Stimulated activated CD4-positive, alpha-beta T cell treated with anti-CD3 and anti-CD28 coated beads, Interleukin-1b, Interleukin-23, amount 100 ng/mL, for 48 hours (primary cell): Measurements from ENCODE around the gene B4GALT3.

Experiments
- DNase-seq: peaks from one replicate; pipeline ENCODE4 v3.0.0-alpha.2; 2020

The B4GALT3 gene

DNA sequence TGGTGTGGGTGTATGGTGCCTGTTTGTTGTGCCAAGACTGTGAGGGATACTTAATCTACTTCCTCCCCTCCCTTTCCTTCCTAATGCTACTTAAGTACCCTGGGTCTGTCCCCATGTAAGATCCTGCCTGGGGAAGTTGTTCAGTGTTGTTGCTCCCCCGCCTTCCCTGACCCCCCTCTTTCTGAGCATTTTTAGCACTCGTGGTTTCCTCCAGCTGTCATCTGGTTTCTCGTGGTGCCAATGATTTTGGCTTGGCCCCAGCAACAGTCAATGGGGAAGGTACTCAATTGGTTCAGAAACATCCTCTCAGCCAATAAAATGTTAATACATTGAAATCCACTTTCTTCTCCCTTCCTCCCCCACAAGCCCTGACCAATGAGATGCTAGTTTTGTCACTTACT, 8.0 kb upstream of the B4GALT3 start:
- DNase-seq: peak; percentile 76

DNA sequence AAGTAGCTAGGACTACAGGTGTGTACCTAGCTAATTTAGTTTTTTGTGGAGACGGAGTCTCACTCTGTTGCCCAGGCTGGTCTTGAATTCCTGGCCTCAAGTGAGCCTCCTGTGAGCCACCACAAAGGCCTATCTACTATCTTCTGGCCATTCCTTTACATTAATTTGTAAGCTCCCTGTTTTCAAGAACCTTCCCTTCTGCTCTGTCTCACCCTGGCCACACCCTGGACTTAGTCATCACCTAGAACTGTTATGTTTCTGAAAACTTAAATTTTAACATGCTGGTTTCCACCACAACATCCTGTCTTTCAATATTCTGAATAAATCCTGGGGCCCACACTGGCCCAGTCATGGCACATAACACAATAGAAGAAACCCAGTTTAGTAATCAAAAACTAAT, 4.9 kb upstream of the B4GALT3 start:
- peak; percentile 74 for DNase-seq

DNA sequence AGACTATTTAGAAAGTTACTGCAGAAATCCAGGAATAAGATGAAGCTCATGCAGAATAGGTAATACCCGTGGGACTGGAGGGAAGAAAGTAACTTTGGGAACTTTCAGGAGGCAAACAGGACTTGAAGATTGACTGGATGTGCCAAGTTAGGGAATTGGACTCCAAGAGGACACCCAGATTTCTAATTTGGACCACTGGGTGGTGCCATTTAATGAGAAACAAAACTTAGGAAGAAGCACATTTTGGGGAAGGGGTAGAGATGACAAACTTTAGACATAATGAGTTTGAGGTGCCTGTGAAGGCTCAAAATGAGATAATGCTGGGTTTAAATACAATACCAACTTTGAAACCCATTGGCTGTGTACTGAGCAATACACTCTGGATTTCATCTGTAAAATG, 3.3 kb upstream of the B4GALT3 start:
- DNase-seq: no peak

DNA sequence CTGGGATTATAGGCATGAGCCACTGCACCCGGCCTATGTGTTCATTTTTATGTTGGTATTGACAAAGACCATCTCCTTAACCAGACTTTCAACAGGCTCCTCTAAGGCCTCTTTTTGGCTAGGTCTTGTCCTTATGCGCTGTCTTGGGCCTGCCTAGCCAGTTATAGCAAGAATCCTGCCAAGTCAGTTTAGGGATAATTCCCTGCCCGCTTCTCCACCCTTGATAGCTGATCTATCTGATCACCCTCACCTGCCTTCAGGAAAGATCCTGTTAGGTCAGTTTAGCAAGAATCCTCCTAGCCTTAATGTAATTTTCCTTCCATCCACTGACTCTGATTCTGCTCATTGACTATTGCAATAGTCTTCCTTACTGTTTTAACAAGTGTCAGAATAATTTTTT, 2.4 kb upstream of the B4GALT3 start:
- DNase-seq: no peak

DNA sequence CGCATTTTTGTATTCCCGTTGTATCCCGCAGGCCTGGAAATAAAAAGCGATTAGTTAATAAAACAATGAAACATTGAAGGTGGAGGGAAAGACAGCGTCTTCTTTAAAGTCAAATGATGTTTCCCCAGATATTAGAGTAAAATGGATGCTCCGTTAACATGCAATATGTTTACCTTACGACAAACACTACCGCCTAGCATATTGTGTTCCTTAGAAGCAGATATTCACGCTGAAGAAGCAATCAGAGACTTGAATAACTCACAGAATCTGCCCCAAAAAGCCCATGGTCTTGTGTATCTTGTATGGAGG, 583 bp upstream of the B4GALT3 start:
- DNase-seq: no peak

DNA sequence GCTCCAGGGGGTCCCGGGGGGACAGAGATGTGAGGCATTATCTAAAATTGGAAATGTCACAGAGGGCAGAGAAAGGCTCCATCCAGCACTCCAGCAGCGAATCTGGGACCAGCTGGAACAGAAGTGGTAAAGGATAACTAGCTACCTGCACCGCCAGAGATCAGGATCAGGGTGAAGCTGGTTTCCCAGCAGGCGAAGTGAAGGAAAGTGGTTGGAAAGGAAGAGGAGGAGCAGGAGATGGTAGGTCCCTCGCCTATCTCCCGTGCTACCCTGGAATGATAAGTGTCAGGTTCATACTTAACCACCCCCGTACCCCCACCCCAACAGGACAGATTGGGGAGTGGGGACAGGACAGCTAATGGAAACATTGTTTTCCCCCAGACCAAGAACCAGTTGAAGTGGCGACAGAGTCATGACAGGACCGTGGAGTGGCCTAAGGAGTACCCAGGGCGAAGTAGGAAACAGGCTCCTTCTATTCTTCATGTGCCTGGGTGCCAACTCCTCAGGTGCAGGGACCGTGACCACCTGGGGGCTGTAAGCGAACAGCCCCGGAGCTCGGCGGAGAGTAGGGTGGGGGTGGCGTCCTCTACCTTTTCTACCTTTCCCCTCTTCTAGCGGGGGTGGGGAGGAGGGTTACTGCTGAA, 717 bp downstream of the B4GALT3 start:
- DNase-seq: no peak

DNA sequence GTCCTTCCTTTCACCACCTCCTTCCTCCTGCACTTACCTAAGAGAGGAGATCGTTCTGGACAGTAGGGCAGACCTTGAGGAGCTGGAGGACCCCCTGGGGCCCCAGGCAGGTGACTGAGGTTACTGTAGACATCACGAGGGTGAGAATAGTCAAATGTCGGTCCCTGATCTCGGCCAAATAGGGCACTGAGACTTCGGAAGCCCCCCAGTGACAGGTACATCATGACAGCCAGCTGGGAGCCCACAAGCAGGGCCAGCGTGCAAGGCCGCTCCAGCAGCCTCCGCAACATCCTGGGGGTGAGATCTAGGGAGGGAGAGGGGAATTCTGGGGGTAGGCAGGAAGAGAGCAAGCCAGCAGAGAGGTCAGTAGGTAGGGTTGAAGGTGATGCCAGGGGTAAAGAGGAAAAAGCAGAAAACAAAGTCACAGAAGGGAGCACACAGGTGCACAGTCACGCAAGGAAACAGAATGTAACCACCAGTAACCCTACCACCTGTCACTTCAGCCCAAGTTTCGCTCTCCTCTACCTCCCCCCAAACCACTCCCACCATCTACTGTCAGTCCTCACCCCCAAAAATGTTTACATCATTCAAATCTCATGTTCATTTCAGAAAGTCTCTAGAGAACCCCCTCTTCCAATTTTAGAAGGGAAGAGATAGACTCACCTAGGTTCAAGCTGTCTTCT, 1.4 kb downstream of the B4GALT3 start:
- no peak for DNase-seq

DNA sequence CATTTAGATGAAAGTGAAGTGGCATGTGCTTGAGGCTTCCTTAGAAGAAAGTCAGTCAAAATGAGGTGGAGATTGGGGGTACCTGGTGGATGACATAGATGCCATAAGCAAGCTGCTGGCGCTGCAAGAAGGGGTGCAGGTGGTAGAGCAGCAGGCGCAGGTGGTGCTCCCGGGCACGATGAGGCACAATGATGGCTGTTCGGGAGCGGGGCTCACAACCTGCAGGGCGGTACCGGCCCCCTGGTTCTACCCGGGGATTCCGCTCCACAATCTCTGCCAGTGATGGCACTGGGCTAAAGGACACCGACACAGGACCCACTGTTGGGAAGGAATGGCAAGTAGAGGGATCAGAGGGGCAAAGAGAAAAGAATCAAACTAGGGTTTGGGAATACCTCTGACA, 2.4 kb downstream of the B4GALT3 start:
- DNase-seq: no peak

DNA sequence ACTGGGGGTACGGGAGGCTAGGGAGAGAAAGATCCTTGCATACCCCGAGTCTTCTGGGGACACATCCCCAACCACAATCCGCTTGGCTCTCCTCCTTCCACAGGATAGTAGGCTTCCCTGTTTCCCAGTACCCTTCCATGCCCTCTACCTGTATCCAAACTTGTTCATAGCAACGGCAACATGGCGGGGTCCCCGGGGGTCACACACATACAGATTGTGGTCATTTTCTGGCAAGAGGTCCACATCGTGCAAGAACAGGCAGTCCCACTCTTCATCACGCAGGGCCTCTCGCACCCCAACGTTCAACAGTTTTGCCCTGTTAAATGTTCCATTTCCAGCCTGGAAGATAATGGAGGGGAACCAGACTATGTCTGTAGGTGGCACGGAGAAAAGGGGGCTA, 3.6 kb downstream of the B4GALT3 start:
- DNase-seq: no peak

DNA sequence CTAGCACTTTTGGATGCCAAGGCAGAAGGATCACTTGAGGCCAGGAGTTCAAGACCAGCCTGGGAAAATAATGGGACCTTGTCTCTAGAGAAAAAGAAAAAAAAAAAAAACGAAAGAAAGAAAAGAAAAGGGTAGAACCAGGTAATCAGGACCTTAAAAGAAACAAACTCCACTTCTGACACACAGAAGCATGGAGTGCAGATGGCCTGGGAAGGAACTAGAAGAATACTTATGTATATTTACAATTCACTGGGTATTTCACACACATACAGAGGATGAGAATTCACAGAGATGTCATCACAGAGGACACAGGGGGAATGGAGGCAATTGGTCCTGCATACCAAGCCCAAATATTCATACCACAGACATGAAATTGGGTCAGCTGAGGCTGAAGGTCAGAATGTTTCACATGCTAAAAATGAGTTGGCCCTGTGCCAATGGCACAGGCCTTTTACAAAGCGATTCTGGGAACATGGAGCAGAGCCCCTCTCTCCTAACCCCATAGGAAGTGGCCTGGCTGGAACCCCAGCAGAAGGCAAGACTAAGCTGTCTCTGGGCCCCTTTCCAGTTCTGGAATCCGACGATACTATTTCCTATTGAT, 4.4 kb downstream of the B4GALT3 start:
- DNase-seq: no peak

DNA sequence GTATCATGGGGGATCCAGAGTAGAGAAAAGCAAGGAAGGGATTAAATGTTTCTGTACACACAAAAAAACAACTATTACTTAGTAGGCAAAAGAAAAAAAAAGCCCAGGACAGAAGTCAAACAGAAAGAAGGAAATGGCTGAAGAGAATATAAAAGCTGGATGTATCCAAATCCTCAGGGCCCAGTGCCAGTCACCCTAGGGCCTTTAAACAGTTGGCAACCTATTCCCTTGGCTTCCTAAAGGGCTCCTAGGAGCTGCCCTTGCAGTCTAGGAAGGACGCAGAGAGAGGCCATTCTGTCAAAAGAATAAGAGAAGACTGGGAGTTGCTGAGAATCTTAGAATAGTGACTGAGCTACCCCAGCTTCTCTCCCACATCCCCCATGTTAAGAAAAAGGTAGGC, 5.0 kb downstream of the B4GALT3 start:
- no peak for DNase-seq

DNA sequence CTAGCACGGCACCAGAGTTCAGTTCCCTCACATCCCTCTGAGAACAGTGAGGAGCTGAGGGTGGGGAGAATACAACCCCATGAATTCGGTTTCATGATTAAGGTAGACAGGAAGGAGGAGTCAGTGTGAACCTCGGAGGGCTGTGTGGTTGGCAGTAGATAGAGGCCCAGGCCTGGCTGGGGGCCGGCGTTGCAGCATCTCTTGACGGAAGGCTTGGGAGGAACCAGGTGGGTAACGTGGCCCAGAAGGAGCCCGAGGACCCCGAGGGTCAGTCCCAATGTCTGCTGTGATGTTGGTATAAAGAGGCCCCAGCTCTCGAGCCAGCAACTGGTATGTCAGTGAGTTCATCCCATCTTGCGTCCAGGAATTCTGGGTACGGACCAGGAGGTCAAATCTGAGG, 5.6 kb downstream of the B4GALT3 start:
- DNase-seq: no peak

DNA sequence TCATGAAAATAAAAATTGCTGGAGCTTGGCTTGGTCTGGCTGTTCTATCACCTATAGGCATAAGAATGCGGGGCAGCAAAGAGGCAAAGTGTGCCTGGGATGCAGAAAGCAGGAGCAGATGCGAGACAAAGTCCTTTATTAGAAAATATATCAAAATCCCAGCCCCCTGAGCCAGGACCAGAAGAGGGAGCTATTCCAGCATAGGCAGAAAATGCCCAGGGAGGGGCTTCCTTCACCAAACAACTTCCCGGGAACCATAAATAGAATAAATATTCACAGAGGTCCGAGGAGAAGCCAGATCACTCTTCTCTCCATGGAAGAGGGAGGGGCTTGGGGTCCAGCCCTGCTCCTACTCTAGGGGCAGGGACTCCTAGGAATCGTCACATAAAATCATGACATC, 6.1 kb downstream of the B4GALT3 start:
- no peak for DNase-seq

DNA sequence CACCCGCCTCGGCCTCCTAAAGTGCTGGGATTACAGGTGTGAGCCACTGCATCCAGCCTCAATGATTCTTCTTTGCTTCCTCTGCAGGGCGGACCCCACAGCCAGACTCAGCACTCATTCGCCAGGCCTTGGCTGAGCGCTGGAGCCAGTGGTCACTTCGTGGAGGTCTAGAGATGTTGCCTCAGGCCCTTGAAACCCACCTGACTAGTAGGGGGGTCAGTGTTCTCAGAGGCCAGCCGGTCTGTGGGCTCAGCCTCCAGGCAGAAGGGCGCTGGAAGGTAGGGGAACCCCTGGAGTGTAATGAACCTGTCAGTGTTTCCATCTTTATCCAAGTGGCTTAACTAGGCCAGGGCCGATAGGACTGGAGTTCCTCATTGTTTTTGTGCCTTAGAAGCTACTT, 8.4 kb downstream of the B4GALT3 start:
- DNase-seq: no peak

DNA sequence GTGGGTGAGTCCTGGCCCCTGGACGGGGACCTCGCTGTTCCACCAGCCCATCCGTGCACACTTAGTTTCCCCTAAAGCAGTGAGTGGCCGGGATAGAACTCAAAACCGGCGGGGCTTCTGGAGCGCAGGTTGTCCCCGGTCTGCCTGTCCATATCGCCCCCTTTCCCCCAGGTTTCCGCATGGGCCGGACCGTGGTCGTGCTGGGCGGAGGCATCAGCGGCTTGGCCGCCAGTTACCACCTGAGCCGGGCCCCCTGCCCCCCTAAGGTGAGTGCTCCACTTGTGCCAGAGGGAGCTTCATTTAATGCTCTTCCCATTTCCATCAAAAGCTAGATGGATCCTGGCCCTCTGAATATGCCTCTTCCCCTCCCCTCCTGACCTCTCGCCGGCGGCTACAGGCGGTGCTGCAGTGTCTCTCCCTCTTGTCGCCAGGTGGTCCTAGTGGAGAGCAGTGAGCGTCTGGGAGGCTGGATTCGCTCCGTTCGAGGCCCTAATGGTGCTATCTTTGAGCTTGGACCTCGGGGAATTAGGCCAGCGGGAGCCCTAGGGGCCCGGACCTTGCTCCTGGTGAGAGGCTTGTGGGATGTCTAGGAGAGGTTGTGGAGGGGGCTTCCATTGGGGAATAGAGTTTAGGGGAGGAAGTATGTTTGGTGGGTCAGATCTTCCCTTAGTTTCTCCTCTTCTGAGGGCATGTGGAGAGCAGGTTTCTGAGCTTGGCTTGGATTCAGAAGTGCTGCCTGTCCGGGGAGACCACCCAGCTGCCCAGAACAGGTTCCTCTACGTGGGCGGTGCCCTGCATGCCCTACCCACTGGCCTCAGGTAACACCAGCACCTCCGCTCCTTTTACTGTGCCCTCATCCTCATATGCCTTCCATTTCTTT, 10.4 kb downstream of the B4GALT3 start:
- no peak for DNase-seq

DNA sequence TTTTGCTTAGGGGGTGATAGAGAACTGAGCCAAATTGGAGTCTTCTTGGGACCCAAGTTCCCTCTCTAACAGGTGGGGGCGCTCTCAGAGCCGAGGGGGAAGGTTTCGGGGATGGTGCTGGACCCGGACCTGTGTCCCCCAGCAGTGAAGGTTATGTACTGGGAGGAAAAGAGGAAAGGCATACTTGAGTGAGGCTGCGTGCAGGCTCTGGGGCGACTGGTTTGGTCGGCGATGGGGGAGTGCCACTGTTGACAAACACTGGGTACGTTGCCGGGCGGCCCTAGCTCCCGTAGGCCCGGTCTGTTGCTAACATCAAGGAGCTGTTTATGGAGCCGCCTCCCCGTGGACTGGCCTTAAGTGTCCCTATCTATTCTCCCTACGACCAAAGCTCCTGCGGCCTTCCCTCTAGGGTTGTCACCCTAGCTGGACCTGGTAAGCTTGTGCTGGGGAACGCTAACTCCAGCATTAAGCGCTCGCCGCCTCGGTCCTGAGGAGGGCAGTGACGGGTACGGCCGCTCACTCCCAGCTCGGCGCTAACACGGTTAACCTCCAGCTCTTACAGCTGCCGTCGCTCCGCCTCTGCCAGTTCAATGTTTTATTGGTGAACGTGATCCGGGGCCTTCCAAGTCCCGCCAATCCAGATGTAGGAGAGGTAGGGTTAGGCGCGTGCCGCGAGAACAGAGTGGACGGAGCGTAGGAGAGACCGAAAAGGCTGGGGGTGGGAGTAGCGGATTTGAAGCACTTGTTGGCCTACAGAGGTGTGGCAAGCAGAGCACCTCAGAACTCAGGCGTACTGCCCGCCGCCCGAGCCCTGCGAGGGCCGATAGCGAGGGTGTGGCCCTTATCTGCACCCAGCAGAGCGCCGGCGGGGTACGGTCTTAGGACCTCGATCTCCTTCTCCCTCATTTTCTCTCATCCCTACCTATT, 11.3 kb downstream of the B4GALT3 start, which contains the start of gene PPOX:
Gene PPOX, plus strand, starts transcription at position 685 of the 927 bp plus-strand sequence. CDS start 422 bp downstream, outside the sequence.
- DNase-seq: peak; percentile 94

DNA sequence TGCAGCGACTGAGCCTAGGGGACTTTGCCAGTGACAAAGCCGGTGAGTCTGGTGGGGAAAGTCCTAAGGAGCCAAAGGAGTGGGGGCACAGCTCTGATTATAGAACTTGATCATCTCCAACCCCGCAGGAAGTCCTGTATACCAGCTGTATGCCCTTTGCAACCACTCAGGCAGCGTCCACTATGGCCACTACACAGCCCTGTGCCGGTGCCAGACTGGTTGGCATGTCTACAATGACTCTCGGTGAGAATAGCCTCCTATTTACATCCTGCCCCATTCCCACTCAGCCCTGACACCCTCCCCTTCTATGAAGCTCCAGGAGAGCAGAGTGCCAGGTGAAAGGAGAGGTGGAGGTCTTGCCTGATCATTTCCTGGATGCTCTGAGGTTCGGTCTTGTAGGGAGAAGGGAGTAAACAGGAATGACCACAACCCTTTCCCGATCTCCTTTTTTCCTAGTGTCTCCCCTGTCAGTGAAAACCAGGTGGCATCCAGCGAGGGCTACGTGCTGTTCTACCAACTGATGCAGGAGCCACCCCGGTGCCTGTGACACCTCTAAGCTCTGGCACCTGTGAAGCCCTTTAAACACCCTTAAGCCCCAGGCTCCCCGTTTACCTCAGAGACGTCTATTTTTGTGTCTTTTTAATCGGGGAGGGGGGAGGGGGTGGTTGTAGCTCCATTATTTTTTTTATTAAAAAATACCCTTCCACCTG, 12.3 kb downstream of the B4GALT3 start:
- DNase-seq: no peak

DNA sequence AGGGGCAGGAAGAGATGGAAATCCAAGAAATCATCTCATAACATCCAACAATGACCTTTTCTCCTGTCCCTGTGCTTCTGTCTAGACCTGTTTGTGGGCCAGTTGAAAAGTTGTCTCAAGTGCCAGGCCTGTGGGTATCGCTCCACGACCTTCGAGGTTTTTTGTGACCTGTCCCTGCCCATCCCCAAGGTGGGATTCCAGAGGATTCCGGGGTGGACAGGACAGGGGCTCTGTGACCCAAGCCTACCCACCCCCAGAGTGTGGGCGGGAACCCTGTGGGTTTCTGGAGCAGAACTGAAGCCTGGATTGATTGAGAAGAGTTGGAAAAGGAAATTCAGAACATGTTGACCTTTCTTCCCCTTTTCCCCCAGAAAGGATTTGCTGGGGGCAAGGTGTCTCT, 13.5 kb downstream of the B4GALT3 start:
- DNase-seq: no peak

DNA sequence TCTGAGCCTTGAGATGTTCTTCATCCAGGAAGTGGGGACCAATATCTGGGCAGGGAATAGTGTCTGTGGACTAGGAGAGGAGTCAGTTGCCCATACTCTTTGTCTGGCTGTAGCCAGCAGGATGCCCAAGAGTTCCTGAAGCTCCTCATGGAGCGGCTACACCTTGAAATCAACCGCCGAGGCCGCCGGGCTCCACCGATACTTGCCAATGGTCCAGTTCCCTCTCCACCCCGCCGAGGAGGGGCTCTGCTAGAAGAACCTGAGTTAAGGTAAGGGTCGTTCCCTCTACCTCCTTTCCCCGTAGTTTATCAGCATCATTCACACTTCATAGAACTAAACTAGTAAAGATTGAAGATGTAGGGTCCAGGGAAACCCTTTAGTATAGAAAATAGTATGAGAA, 14.5 kb downstream of the B4GALT3 start:
- DNase-seq: no peak

DNA sequence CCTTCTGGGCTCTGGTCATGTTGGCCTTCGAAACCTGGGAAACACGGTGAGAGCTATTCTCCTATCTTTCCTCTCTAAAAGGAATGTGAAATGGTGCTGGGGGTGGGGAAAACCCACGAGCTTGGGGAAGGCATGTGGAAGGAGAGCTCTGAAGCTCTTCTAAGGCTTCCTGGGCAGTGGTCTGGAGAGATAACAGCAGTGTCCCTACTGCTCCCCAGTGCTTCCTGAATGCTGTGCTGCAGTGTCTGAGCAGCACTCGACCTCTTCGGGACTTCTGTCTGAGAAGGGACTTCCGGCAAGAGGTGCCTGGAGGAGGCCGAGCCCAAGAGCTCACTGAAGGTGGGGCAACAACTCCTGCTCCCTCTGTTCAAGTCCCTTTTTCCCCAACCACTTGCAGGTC, 15.3 kb downstream of the B4GALT3 start:
- DNase-seq: no peak

DNA sequence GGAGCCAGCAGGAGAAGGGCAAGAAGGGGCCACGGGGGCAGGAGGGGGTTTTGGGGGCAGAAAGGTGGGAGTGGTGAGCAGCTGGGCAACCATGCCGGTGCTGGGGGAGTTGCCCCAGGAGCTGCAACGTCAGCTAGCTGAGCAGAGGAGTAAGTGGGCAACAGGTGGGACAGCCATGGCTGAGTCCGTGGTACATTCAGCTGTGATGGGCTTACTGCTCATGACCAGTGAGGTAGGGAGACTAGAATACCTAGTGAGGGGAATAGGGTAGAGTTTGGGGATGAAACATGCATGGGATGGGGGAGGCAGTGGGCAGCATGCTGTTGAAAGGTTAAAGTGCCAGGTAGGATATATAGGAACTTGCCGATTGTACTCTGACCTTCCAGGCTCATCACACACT, 15.7 kb downstream of the B4GALT3 start:
- DNase-seq: no peak

DNA sequence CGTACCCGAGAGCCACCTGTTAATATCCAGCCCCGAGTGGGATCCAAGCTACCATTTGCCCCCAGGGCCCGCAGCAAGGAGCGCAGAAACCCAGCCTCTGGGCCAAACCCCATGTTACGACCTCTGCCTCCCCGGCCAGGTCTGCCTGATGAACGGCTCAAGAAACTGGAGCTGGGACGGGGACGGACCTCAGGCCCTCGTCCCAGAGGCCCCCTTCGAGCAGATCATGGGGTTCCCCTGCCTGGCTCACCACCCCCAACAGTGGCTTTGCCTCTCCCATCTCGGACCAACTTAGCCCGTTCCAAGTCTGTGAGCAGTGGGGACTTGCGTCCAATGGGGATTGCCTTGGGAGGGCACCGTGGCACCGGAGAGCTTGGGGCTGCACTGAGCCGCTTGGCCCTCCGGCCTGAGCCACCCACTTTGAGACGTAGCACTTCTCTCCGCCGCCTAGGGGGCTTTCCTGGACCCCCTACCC, 16.6 kb downstream of the B4GALT3 start:
- no peak for DNase-seq
